OCI-LY7 (cell line): Measurements from ENCODE around the gene RAP1B. TPM values are rescaled to one million over a fixed set of nuclear protein-coding genes. Genes with fewer than 3 reads are reported as not detected.

ENCODE experiments used
- BruUV-seq: library from RNA; stranded (reverse); fragments of 400-500 nt; replicated peaks from 2 replicates; lab custom pipeline; 2021; lab: Mats Ljungman, UMichigan
- CTCF ChIA-PET: fragments of 300-600 bp; sonication (Branson Sonifier 250); formaldehyde crosslinking; loops from one replicate; lab custom pipeline; 2022; ENCODE audit warnings: antibody characterized with exemption; ENCODE audit not compliant: unreplicated experiment; lab: Charles Lee
- POLR2A ChIA-PET: fragments of 300-600 bp; sonication (Branson Sonifier 250); formaldehyde crosslinking; loops from one replicate; lab custom pipeline; 2022; ENCODE audit warnings: antibody characterized with exemption; lab: Charles Lee
- DNase-seq: peaks from one replicate; pipeline ENCODE4 v3.0.0-alpha.2; 2015; ENCODE audit warnings: low spot score
- H2AFZ ChIP-seq: fragments of 200-600 bp; sonication (generic), shearing (Covaris generic); 2 replicates; pipeline ENCODE4 v1.6.1; 2014; ENCODE audit warnings: mild to moderate bottlenecking, antibody characterized with exemption, low read length, moderate library complexity
- H3K27ac ChIP-seq: fragments of 200-600 bp; sonication (generic); 2 replicates; pipeline ENCODE4 v1.5.1; 2014; ENCODE audit warnings: mixed run types, low read depth, mild to moderate bottlenecking, moderate library complexity, low read length, inconsistent platforms; ENCODE audit not compliant: poor library complexity, severe bottlenecking
- H3K36me3 ChIP-seq: fragments of 200-600 bp; sonication (generic); 2 replicates; pipeline ENCODE4 v1.6.1; 2014; ENCODE audit warnings: mild to moderate bottlenecking, antibody characterized with exemption, low read length, moderate library complexity, mixed read lengths; ENCODE audit not compliant: insufficient read depth
- H3K4me1 ChIP-seq: fragments of 200-600 bp; sonication (generic); 2 replicates; pipeline ENCODE4 v1.5.1; 2014; ENCODE audit warnings: mild to moderate bottlenecking, low read length; ENCODE audit not compliant: insufficient read depth, poor library complexity, severe bottlenecking
- H3K4me2 ChIP-seq: fragments of 200-600 bp; sonication (generic); 2 replicates; pipeline ENCODE4 v1.6.1; 2014; ENCODE audit warnings: mild to moderate bottlenecking, low read length
- H3K4me3 ChIP-seq: fragments of 200-600 bp; sonication (generic); 2 replicates; pipeline ENCODE4 v1.5.1; 2014; ENCODE audit warnings: mild to moderate bottlenecking, low read depth, low read length; ENCODE audit not compliant: poor library complexity, severe bottlenecking
- H3K79me2 ChIP-seq: fragments of 200-600 bp; sonication (generic); 2 replicates; pipeline ENCODE4 v1.6.1; 2016; ENCODE audit warnings: low read depth, mild to moderate bottlenecking, low read length, moderate library complexity, mixed read lengths; ENCODE audit not compliant: insufficient read depth
- H3K9me2 ChIP-seq: fragments of 200-600 bp; sonication (generic); 2 replicates; pipeline ENCODE4 v1.6.1; 2016; ENCODE audit warnings: mild to moderate bottlenecking, low read length, mixed read lengths; ENCODE audit not compliant: insufficient read depth
- H3K9me3 ChIP-seq: fragments of 200-600 bp; sonication (generic); 2 replicates; pipeline ENCODE4 v1.6.1; 2014; ENCODE audit warnings: mild to moderate bottlenecking, mixed run types, low read length, mixed read lengths
- H4K20me1 ChIP-seq: fragments of 200-600 bp; sonication (generic); 2 replicates; pipeline ENCODE4 v1.6.1; 2014; ENCODE audit warnings: mild to moderate bottlenecking, antibody characterized with exemption, low read length, moderate library complexity, mixed read lengths; ENCODE audit not compliant: insufficient read depth
- EZH2phosphoT487 ChIP-seq: fragments of 200-600 bp; sonication (generic); IDR thresholded peaks from 2 replicates; pipeline ENCODE4 v1.6.1; 2018; ENCODE audit warnings: low read depth, borderline replicate concordance, mild to moderate bottlenecking, mixed run types, antibody characterized with exemption, low read length, moderate library complexity, mixed read lengths
- intact Hi-C: fragments of 100-400 bp; cut with micrococcal nuclease; formaldehyde crosslinking; loops from one replicate; pipeline ENCODE4 v1.10.0; 2022; ENCODE audit not compliant: unreplicated experiment
- total RNA-seq, 2 experiments: library from RNA; depleted of rRNA in 1 of 2; stranded (reverse); fragments of >200 nt in 1 of 2; shearing (Covaris generic) in 1 of 2; gene quantifications; 2 replicates each; pipeline ENCODE4 v1.2.3, GENCODE V29; 2014 to 2022
- TF ChIP-seq, protein P1 (sequence below): fragments of 200-600 bp; sonication (generic); conservative IDR thresholded peaks from 2 replicates; pipeline ENCODE4 v1.5.1; 2014; ENCODE audit warnings: mild to moderate bottlenecking, antibody characterized with exemption, low read length, moderate library complexity, mixed read lengths

The RAP1B gene
- total RNA-seq, 2 experiments from 2014 or later, result 100 to 166 TPM

DNA sequence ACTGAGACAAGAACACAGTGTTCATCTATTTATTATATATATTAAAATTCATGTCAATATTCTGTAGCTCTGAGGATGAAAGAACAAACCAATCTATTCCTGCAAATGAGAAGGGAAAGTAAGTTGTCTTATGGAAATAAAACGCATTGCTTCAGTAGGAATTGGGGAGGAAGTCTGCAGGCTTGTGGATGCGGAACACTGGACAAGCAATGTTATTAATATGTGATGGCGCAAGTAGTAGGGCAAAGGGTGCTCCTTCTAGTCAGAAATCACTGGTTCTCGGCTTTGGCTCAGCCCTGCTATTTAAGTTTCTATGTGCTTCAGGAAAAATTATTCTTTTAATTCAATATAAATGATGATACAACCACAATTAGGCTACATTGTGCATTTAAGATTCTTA lies 28.8 kb upstream of the RAP1B start:
- CTCF ChIA-PET, result no interaction called here
- H3K9me3 ChIP-seq, result no peaks in the 10 kb centered on the region
- TF ChIP-seq, protein P1, sequence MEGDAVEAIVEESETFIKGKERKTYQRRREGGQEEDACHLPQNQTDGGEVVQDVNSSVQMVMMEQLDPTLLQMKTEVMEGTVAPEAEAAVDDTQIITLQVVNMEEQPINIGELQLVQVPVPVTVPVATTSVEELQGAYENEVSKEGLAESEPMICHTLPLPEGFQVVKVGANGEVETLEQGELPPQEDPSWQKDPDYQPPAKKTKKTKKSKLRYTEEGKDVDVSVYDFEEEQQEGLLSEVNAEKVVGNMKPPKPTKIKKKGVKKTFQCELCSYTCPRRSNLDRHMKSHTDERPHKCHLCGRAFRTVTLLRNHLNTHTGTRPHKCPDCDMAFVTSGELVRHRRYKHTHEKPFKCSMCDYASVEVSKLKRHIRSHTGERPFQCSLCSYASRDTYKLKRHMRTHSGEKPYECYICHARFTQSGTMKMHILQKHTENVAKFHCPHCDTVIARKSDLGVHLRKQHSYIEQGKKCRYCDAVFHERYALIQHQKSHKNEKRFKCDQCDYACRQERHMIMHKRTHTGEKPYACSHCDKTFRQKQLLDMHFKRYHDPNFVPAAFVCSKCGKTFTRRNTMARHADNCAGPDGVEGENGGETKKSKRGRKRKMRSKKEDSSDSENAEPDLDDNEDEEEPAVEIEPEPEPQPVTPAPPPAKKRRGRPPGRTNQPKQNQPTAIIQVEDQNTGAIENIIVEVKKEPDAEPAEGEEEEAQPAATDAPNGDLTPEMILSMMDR, result no peak
- TF ChIP-seq EZH2phosphoT487, result no peak

DNA sequence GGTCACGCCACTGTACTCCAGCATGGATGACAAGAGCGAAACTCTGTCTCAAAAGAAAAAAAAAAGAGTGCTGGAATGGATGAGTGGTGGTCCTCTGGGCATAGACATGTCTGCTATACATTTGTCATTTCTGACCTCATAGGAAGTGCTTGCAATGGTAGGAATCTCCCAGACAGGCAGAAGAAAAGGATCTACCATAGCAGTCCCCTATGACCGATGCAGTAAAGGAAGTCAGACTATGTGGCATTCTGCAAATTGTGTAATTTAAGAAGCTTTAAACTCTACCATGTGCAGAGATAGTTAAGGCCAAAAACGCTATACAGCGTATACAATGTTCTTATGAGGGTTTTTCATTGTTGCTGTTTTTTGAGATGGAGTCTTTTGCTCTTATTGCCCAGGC lies 24.7 kb upstream of the RAP1B start:
- no peak overlapping the region for H3K4me3 ChIP-seq
- no peaks in the 10 kb centered on the region for H4K20me1 ChIP-seq
- peaks cover 21% of the 10 kb centered on the region for H3K9me3 ChIP-seq
- no peak for TF ChIP-seq EZH2phosphoT487
- TF ChIP-seq, protein P1, result no peak
- ChIA-PET CTCF (no interaction called here), POLR2A (interaction anchor here (0.6 to 2.0 kb wide), 4 partner anchors 9 to 56 kb away, joined by 3 to 8 read pairs (median 4); no protein-coding TSS in a partner anchor)
- intact Hi-C loops, result no loop called here
- no peak overlapping the region for H3K27ac ChIP-seq
- no peak overlapping the region for H3K4me2 ChIP-seq
- no peaks in the 10 kb centered on the region for H3K9me2 ChIP-seq
- BruUV-seq, result no TSS peak
- DNase-seq, result no peak
- no peaks in the 10 kb centered on the region for H3K79me2 ChIP-seq
- peaks cover 2% of the 10 kb centered on the region for H3K4me1 ChIP-seq
- no peak overlapping the region for H2AFZ ChIP-seq
- H3K36me3 ChIP-seq, result peaks cover 6% of the 10 kb centered on the region; the same call in 1 of the 2 replicates

More for the DNA sequence above, 28.8 kb upstream of the RAP1B start:
- H4K20me1 ChIP-seq, result no peaks in the 10 kb centered on the region
- H2AFZ ChIP-seq, result no peak overlapping the region
- no TSS peak for BruUV-seq
- no peak overlapping the region for H3K4me3 ChIP-seq
- no peak overlapping the region for H3K4me2 ChIP-seq
- no peaks in the 10 kb centered on the region for H3K4me1 ChIP-seq
- POLR2A ChIA-PET, result interaction anchor here (0.5 to 1.0 kb wide), 2 partner anchors 72 to 165 kb away, joined by 3 to 4 read pairs; no protein-coding TSS in a partner anchor
- H3K9me2 ChIP-seq, result no peaks in the 10 kb centered on the region
- no peak for DNase-seq
- intact Hi-C loops, result no loop called here
- no peak overlapping the region for H3K27ac ChIP-seq
- H3K79me2 ChIP-seq, result no peaks in the 10 kb centered on the region
- H3K36me3 ChIP-seq, result no peaks in the 10 kb centered on the region

DNA sequence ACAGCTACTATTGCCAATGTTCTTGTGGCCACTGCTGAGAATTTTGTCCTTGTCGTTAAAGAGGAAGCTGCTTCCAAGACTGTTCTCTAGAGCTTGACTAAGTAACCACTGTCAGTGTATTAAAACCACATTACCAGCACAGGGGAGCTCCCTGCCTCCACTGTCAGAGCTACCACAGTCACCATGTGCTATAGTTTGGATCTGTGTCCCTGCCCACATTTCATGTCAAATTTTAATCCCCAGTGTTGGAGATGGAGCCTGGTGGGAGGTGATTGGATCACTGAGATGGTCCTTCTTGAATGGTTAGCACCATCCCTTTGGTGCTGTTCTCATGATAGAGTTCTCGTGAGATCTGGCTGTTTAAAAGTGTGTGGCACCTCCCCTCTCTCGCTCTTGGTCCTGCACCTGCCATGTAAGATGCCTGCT lies 23.2 kb upstream of the RAP1B start:
- Histone ChIP-seq H3K27ac (no peak overlapping the region), H3K4me3 (no peak overlapping the region), H3K9me2 (no peaks in the 10 kb centered on the region), H3K79me2 (no peaks in the 10 kb centered on the region), H4K20me1 (no peaks in the 10 kb centered on the region), H3K4me1 (peaks cover 17% of the 10 kb centered on the region), H3K9me3 (peaks cover 25% of the 10 kb centered on the region), H3K4me2 (no peak overlapping the region), H2AFZ (peak overlapping the region; percentile 46; the same call in 1 of the 2 replicates), H3K36me3 (peaks cover 6% of the 10 kb centered on the region; the same call in 1 of the 2 replicates)
- intact Hi-C loops, result no loop called here
- ChIA-PET POLR2A (interaction anchor here (0.5 to 2.0 kb wide), 6 partner anchors 9 to 436 kb away, joined by 3 to 8 read pairs (median 4); no protein-coding TSS in a partner anchor), CTCF (no interaction called here)
- DNase-seq, result peak; percentile 53
- TF ChIP-seq, protein P1, result no peak
- TF ChIP-seq EZH2phosphoT487, result no peak
- no TSS peak for BruUV-seq
